Activated CD8-positive, alpha-beta memory T cell treated with anti-CD3 and anti-CD28 coated beads for 24 hours (primary cell): ENCODE measurements around the gene PCDH8.
"Not testable (repeated sequence)": the region's sequence is repeated elsewhere in the genome, so short reads cannot be mapped to it uniquely, and the experiment has no call there.

Experiments
- DNase-seq: peaks from one replicate; pipeline ENCODE4 v3.0.0-alpha.2; 2020

PCDH8 gene

DNA sequence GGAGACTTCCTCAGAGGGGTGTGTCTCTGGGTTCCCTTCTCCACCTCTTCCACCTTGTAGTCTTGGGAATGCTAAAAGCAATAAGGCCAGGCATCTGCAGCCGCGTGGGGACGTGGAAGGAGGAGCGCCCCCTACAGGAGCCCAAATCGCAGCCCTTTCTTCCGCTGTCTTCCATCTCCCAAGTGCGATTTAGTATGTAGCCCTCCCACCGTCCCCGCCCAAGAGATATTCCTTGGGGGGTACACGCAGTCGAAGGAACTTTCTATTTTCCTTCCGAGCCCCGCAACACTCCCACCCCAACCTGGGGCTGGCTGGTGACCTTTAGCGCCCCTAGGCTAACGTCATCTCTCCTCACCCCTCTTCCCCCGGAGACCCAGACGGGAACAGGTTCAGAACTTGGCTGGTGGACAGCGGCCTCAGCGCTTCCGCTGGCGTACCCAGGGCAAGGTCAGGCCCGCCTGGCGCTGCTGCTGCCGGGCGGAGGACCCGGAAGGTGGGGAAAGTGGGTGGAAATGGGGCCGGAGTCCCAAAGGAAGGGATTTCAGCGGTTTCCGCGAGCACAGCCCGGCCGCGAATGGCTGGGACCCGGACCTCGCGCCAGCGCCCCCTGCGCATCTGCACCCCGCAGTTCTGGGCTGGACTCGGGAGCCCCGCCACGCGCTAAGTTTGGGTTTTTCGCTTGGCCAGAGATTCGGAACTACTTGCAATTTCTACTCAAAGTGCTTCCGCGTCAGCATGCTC is 2.1 kb upstream of the PCDH8 start:
- DNase-seq: peak; percentile 69

DNA sequence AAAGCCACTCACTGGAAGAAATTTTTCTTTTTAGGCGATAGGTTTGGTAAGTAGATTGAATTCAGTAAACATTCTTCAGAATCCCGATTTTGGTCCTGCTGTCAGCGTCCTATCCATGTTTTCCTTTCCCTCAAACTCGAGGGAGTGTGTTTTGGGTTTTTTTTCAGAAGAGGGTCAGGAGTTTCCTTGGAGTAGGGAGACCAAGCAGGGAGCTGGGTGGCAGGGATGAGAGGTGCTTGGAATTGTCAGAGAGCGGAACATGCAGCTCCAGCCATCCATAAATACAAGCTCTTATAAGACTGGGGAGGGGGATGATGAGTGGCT is 1.6 kb upstream of the PCDH8 start:
- DNase-seq: no peak

DNA sequence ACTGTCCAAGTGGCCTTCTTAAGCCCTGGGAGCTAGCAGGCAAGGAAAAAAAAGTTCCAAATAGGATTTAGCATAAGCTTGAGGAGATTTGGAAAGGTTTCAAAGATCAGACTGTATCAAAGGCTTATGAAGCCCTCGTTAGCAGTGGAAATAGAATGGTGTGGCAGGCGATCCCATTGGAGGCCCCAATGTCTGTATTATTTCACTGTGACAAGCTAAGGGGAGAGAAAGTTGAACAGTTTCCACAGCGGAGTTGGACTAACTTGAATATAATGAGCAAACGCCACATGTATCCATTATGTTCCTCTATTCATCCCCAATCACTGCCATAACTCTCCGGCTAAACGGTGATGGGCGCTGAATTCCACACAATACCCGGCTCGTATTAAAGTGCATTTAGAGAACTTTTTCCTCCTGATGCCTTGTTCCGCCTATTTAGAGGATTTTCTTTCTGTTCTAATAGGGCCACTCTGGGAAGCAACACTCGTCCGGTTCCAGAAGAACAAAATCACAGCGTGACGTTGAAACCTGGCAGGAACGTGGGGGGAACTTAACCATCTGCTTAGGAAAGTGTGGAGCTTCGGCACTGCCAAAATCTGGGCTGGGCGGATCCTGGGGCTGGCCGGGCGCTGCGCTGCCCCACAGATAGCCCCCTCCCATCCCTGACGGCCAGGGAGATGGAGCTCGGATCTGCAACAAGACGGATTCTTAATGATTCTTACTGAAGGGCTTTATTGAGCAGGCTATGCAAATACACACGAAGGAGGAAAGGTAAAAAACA is 1.0 kb upstream of the PCDH8 start:
- DNase-seq: no peak

DNA sequence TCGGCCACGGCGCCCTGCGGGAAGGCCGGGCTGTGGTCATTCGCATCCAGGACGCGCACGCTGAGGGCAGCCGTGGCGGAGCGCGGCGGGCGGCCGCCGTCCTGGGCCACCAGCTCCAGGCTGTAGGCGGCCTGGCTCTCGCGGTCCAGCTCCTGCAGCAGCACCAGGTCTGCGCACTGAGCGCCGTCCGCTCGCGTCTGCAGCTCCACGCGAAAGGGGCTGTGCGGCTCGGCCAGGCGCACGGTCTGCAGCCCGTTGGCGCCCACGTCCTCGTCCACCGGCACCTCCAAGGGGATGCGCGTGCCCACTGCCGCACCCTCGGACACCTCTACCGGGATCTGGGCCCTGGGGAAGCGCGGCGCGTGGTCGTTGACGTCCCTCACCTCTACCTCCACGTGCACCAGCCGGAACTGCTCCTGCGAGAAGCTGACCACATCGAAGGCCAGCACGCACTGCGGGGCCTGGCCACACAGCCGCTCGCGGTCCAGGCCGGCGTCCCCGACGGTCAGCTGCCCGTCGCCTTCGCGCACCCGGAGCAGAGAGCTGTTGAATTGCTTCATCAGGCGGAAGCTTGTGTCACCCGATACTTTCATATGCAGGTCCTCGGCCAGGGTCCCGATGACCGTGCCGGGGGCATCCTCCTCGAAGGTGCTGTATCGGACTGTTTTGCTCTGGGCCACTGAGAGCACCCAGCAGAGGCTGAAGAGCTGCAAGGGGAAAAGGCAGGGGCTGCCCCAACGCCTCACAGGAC is 583 bp downstream of the PCDH8 start:
- no peak for DNase-seq

DNA sequence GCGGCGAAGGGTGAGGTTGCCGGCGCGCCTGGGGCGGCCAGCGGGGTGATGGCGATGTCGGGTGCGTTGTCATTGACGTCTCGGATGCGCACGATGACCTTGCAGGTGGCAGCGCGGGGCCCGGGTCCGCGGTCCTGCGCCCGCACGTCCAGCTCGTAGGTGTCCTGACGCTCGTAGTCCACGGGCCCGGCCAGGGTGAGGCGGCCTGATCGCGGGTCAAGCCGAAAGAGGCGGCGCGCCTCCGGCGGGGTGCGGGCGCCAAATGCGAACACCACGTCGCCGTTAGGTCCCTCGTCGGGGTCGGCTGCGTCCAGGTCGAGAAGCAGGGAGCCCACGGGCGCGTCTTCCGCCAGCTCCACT is 1.1 kb downstream of the PCDH8 start:
- no peak for DNase-seq

DNA sequence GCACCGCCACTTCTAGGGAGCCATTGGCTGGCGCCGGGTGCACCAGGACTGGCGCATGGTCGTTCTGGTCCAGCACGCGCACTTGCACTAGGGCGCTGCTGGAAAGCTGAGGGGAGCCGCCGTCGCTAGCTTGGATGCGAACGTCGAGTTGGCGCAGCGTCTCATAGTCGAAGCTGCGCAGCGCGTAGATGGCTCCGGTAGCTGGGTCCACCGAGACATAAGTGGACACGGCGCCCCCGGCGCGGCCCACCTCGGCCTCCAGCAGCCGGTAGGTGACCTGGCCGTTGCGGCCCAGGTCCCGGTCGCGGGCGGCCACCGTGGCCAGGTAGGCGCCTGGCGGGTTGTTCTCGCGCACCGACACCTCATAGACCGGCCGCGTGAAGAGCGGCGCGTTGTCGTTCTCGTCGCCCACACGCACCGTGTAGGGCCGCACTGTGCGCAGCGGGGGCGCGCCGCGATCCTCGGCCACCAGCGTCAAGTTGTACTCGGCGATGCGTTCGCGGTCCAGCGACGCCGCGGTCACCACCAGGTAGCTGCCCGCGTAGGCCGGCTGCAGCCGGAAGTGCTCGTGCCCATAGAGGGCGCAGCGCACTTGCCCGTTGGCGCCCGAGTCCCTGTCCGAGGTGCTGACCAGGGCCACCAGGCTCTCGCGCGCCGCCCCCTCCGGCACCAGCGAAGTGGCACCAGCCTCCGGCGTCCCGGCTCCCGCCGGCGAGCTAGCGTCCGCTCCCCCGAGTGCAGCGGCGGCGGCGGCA is 1.7 kb downstream of the PCDH8 start:
- DNase-seq: peak; percentile 60

DNA sequence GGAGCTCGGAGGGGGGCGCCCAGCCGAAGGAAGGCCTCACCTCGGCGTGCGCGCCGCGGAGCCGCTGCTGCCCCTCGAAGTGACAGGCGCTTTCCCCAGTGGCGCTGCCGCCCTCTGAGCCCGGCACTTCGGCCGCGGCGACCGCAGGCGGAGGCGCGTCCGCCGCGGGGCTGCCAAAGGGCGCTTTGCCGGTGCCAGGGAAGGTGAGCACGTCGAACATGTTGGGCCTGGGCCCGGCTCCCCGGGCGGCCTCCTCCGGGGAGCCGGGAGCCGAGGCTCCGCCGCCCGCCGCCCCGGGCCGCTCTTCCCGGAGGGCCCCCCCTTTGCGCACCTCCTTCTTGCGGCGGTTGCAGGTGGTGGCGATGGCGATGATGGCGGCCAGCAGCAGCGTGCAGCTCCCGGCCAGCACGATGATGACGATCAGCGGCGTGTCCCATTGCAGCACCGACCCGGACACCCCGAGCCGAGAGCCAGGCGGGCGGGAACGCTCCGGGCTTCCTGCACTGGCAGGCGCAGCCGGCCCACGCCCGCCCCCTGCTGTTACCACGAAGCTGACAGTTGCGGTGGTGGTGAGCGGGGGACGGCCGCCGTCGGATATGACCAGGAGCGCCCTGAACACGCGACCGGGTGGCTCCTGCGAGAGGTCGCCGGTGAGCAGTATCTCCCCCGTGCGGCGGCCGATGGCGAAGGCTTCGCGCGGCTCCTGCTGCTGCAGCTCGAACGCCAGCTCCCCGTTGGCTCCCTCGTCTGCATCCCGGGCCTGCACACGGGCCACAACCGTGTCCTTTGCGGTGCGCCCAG is 2.5 kb downstream of the PCDH8 start:
- DNase-seq: peak; percentile 62

DNA sequence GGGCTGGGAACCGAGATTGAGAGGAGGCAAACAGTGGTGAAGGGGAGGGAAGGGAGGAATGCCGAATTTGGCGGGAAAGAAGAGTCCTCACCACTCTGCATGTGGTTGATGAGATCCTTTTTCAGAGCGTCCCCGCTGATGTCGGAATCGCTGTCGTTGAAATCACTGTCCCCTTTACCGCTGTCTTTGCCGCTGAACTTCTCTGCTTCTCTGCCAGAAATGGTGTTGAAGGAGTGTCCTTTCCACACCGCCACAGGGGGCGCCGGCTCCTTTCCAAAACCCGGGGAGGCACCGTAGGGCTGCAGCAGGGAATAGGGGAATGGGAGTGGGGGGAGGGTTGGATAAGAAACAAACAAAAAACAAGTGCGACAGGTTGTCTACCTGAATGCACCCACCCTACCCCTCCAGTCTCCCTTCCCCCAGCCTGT is 3.1 kb downstream of the PCDH8 start:
- DNase-seq: no peak

DNA sequence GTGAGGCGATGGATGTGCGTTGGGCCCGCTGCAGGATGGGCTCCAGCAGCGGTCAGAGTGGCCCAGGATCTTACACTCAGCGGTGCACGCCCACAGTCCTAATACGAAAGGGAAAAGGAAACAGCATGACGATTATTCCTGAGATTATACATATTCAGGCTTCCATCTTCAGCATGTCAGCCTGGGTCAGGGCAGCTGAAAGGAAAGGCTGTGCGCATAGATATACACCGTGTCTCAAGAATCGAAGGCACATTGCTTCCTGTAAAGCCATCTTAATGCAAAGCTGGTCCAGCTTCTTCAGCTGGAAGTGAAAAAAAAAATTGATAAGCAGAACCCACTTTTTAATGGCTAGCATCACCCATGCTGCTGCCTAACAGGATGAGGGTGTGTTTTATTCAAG is 3.6 kb downstream of the PCDH8 start:
- no peak for DNase-seq

DNA sequence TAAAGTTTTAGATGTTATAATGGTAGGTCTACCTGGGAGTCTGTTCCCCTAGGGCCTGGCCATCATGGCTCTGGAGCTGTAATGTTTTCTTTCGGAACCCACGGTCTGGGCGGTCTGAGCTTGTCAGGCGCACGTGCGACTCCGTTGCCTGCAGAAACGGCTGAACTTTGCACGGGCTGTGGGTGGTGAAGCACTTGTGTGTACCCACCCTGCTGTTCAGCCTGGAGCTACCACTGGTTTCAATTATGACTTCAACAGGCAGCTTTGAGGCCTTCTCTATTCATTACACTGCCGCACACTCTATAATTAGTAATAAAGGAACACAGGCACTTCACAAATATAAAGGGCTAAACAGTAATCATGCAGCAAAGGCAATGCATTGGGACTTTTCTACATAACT is 6.0 kb downstream of the PCDH8 start:
- DNase-seq: no peak

DNA sequence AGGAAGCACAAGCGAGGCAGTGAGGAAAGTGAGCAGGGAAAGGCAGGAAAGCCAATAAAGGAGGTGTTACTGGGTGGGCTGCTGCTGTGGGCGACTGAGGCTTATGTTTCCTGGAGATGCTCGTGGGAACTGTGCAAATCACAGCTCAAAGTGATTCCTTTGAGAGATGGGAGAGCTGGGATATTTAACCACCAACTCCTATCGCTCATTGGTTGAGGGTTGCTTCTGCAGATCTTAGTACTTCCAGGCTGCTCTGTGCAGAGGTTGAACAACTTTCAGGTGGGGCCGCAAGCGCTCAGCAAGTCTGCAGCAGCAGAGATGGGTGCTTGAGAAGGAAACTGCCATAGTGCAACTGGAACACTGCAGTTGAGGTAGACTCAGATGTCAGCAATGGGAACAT is 8.4 kb downstream of the PCDH8 start:
- DNase-seq: no peak

DNA sequence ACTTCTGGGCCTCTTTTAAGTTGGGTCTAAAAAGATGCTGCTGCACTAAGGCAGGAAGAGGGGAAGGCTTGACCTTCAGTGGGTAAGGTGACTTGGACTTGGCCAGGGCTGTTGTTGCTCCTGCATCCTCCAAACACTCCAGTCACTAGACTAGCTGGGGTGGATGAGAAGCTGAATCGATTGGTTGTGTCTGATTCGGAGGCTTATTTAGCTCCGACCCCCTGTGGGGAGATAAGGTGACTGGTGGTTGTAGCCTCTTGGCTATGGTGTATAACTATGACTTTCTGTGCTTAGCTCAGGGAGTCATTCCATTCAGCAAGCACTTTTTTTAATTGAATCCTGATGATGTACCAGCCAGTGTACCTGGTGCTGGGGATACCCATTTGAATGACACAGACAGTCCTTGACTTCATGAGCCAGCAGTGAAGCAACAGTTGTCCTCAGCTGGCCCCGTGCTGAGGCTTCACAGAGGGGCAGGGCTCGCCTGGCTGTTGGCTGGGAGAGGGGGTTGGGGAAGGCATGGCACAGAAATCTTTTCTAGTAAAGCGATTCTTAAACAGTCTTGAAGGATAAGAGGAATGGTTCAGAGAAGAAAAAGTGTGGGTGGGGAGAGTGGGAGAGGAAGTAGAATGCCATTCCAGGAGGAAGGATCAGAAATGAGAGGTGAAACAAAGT is 9.9 kb downstream of the PCDH8 start:
- DNase-seq: no peak

DNA sequence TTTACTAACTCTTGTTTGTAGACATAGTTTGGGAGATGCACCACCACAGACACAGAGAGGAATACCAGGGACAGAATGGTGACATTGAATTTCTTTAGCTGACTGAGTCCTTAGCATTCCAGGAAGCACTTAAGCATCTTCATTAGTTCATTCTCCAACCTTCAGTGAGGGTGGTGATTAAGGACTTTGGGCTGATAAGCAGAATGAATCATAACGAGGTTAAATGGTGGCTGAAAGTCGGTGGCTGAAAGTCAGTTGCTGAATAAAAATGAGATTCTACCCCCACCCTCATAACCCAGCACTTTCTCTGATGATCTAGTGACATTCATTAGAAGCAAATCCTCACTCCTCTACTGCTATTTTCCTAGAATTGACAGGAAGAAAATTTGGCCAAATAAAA is 10.6 kb downstream of the PCDH8 start:
- no peak for DNase-seq

DNA sequence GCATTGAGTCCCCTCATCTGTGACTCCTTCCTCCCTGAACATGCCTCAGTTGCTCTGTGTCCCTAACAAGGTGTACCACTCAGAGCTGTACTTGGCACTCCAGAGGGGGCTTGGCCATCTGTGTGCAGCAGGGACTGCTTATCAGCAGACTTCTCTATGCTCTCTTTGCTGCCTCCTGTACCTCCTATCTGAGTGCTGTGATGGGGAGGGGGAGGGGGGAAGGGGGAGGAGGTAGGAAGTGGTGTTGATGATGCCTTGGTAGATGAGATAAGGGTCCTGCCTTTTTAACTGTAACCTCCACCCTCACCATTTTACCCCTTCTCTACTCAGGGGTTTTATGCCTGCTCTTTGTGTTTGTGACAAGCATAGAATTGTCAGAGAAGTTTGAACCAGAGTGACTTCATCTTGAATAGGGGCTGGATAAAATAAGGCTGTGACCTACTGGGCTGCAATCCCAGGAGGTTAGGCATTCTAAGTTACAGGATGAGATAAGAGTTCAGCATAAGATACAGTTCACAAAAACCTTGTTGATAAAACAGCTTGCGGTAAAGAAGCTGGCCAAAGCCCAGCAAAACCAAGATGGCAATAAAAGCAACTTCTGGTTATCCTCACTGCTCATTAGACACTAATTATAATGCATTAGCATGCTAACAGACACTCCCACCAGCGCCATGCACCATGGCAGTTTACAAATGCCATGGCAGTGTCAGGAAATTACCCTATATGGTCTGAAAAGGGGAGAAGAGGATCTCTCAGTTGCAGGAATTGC is 13.2 kb downstream of the PCDH8 start:
- no peak for DNase-seq

DNA sequence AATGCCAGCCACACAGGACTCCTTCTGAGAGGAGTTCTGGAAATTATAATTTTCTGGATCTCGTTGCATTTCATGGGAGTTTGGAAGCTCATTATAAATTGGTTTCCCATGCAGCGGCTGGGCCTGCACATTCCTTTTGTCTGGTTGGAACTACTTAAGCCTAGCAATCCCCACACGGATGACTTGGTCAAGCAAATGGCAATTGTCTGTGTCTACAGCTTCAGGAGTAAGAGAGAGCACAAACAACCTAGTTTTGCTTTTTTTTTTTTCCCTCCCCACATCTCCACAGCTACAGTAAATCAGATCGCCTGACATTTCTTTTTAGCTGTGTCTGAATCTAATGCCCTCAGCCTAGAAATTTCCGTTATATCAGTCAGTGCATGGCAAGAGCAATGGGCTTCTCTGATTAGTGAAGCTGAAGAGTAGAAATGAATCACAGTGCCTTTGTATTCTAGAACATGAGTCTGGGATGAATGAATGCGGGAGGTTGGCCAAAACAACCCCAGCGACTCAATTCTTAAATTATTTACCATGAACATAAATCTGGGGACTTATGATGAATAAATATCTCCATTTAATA is 15.1 kb downstream of the PCDH8 start:
- DNase-seq: no peak

DNA sequence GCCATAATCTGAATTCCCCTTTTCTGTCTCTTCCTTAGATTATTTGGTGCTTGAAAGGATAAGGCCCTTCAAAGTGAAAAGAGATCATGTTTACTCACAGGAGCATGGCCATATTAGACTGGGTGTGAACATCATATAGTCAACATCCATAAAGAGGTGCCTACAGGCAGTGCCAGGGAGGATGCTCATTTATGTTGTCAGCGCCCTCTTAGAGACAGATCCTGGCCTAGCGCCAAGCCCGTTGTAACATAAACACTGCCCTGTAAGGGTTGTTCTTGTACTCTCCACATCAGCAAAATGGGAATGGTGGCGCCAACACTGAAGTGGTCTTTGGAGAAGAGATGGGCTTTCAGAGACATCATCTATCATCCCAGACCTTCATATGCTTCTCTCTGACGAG is 16.1 kb downstream of the PCDH8 start:
- DNase-seq: no peak

DNA sequence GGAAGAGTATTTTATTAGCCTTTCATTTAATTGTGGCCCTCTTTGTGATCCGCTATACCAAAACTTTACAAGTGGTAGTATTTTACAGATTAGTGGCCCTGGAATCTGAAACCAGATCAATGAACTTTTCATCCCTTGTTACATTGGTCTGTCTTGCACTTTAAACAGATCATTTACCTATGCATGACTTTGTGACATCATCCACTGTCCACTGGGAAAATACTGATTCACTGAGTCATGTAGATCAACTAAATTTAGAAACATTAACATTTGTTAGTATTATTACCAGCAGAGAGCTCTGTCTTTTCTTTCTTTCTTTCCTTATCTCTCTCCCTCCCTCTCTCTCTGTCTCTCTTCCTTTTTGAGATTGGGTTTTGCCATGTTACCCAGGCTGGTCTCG is 17.5 kb downstream of the PCDH8 start:
- no peak for DNase-seq

DNA sequence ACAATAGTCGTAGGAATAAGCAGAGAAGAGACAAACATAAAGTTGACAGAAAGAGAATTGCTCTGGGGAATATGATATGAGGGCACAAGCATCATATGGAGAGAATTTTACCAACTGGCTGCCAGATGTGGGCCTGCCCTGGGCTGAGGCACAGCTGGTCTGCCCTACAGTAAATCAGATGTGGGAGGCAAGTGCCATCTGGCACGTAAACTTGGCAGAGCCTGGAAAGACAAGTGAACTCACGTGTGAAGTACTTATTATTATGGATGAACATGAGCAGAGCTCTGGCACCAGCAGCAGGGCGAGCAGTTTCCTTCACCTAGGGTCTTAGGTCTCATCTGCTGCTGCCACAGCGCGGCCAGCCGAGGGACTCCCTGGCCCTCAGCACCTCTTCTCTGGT is 20.6 kb downstream of the PCDH8 start:
- no peak for DNase-seq

DNA sequence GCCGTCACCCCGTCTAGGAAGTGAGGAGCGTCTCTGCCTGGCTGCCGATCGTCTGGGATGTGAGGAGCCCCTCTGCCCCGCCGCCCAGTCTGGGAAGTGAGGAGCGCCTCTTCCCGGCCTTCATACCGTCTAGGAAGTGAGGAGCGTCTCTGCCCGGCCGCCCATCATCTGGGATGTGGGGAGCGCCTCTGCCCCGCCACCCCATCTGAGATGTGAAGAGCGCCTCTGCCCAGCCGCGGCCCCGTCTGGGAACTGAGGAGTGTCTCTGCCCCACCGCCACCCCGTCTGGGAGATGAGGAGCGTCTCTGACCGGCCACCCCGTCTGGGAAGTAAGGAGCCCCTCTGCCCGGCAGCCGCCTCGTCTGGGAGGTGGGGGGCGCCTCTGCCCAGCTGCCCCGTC is 30.6 kb downstream of the PCDH8 start:
- DNase-seq: not testable (repeated sequence)

DNA sequence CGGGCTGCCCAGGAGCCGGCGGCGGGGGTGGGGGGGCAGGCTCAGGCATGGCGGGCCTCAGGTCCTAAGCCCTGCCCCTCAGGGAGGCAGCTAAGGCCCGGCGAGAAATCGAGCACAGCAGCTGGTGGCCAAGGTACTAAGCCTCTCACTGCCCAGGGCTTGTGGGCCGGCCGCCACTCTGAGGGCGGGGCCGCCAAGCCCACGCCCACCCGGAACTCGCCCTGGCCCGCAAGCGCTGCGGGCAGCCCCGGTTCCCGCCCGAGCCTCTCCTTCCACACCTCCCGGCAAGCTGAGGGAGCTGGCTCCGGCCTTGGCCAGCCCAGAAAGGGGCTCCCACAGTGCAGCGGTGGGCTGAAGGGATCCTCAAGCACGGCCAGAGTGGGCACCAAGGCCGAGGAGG is 33.1 kb downstream of the PCDH8 start:
- DNase-seq: no peak

DNA sequence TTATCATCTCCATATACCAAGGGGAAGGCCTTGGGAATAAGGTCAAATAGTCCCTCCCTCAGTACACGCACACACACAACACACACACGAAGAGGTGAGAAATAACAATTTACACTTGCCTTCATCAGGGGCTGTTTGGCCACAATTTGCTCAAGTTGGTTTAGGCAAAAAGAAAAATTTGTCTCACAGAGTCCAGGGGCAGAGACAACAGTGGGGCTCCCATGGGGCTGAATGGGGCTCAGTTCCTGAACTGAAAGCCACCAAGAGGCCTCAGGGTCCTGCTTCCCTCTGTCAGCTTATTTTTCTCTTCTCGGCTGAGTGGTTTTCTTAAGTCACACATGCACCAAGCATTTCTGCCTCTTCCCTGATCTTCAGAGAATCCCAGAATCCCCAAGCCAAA is 35.5 kb downstream of the PCDH8 start:
- DNase-seq: no peak
